ENCODE measurements around the gene FHIT. TPM values are rescaled to one million over a fixed set of nuclear protein-coding genes. Genes with fewer than 3 reads are reported as not detected.

Gene FHIT
- total RNA-seq, 1 experiment from 2014 or later = 3.6 TPM

- no peaks in the 10 kb centered on the region for H3K36me3 ChIP-seq (ENCODE audit: low read depth, low read length)
- no peak for DNase-seq
- ATAC-seq = no peak
- no peaks in the 10 kb centered on the region for H3K27me3 ChIP-seq (ENCODE audit: low read length)
- no peaks in the 10 kb centered on the region for H3K9me2 ChIP-seq (replicated peaks; ENCODE audit: low read length)
- no peaks in the 10 kb centered on the region for H3K4me1 ChIP-seq (ENCODE audit: insufficient read depth, low read length)
- H3K9ac ChIP-seq (ENCODE audit: low read length) = no peak overlapping the region
- H3K4me2 ChIP-seq (ENCODE audit: low read length) = no peak overlapping the region
- no peaks in the 10 kb centered on the region for H3F3A ChIP-seq (ENCODE audit: low read length, unreplicated experiment)
- no peak overlapping the region for H3K4me3 ChIP-seq (ENCODE audit: low read length)
- no TSS peak for BruUV-seq (replicated peaks)
- ChIA-PET CTCF (no interaction called here), POLR2A (ENCODE audit: unreplicated experiment) (no interaction called here)
- TF ChIP-seq, protein P1, sequence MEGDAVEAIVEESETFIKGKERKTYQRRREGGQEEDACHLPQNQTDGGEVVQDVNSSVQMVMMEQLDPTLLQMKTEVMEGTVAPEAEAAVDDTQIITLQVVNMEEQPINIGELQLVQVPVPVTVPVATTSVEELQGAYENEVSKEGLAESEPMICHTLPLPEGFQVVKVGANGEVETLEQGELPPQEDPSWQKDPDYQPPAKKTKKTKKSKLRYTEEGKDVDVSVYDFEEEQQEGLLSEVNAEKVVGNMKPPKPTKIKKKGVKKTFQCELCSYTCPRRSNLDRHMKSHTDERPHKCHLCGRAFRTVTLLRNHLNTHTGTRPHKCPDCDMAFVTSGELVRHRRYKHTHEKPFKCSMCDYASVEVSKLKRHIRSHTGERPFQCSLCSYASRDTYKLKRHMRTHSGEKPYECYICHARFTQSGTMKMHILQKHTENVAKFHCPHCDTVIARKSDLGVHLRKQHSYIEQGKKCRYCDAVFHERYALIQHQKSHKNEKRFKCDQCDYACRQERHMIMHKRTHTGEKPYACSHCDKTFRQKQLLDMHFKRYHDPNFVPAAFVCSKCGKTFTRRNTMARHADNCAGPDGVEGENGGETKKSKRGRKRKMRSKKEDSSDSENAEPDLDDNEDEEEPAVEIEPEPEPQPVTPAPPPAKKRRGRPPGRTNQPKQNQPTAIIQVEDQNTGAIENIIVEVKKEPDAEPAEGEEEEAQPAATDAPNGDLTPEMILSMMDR (conservative IDR thresholded peaks at IDR 0.05; ENCODE audit: low read depth, low read length) = no peak
- TF ChIP-seq EZH2phosphoT487 (IDR thresholded peaks at IDR 0.05; ENCODE audit: borderline replicate concordance, low read length) (no peak), EZH2 (IDR thresholded peaks at IDR 0.05; ENCODE audit: low read length, unreplicated experiment) (no peak)
- no peaks in the 10 kb centered on the region for H3K9me3 ChIP-seq (ENCODE audit: low read length)
- no peak overlapping the region for H3K27ac ChIP-seq (ENCODE audit: low read length)
- H3K79me2 ChIP-seq (ENCODE audit: low read length) = no peaks in the 10 kb centered on the region
- no peaks in the 10 kb centered on the region for H4K20me1 ChIP-seq (ENCODE audit: low read length)
- intact Hi-C loops (cut with micrococcal nuclease) = no loop called here
- H2AFZ ChIP-seq (ENCODE audit: low read length) = no peak overlapping the region
Observed at GRCh38 chr3:61077551-61077950, 173.7 kb downstream of the FHIT start.

DNA sequence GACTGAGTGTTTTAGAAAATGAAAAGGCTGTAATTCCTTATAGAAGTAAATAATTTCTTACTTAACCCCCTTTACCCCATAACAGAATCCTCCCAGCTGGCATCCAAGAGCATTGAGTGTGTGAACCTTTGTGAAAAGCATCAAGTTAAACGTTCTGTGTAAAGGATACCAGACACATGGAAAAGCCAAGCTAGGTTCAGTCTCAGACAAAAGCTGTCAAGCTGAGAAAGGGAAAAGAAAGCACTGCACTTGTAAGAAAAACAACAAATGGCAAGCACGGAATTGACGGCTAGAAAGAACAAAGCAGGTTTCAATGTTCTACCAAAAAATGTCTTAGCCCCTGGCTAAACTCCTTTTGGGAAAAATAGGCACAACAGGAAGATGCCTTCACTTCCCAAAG is 176.5 kb downstream of the FHIT start:
- Histone ChIP-seq H2AFZ (ENCODE audit: low read length) (no peak overlapping the region), H3K36me3 (ENCODE audit: low read depth, low read length) (no peaks in the 10 kb centered on the region), H3K9ac (ENCODE audit: low read length) (no peak overlapping the region), H3K9me2 (replicated peaks; ENCODE audit: low read length) (no peaks in the 10 kb centered on the region), H3K4me3 (ENCODE audit: low read length) (no peak overlapping the region), H3K79me2 (ENCODE audit: low read length) (no peaks in the 10 kb centered on the region), H3K27ac (ENCODE audit: low read length) (no peak overlapping the region), H3K9me3 (ENCODE audit: low read length) (no peaks in the 10 kb centered on the region), H3K4me2 (ENCODE audit: low read length) (no peak overlapping the region), H3K4me1 (ENCODE audit: insufficient read depth, low read length) (no peaks in the 10 kb centered on the region), H4K20me1 (ENCODE audit: low read length) (no peaks in the 10 kb centered on the region), H3F3A (ENCODE audit: low read length, unreplicated experiment) (no peaks in the 10 kb centered on the region), H3K27me3 (ENCODE audit: low read length) (no peaks in the 10 kb centered on the region)
- BruUV-seq (replicated peaks) = no TSS peak
- intact Hi-C loops (cut with micrococcal nuclease) = no loop called here
- TF ChIP-seq EZH2 (IDR thresholded peaks at IDR 0.05; ENCODE audit: low read length, unreplicated experiment) (no peak), EZH2phosphoT487 (IDR thresholded peaks at IDR 0.05; ENCODE audit: borderline replicate concordance, low read length) (no peak)
- TF ChIP-seq, protein P1 (conservative IDR thresholded peaks at IDR 0.05; ENCODE audit: low read depth, low read length) = no peak
- no peak for DNase-seq
- ChIA-PET POLR2A (ENCODE audit: unreplicated experiment) (no interaction called here), CTCF (no interaction called here)
- no peak for ATAC-seq

- no peaks in the 10 kb centered on the region for H3K36me3 ChIP-seq (ENCODE audit: low read depth, low read length)
- H3K4me3 ChIP-seq (ENCODE audit: low read length) = no peak overlapping the region
- H3K4me2 ChIP-seq (ENCODE audit: low read length) = no peak overlapping the region
- ChIA-PET POLR2A (ENCODE audit: unreplicated experiment) (no interaction called here), CTCF (no interaction called here)
- BruUV-seq (replicated peaks) = no TSS peak
- no peak for TF ChIP-seq EZH2phosphoT487 (IDR thresholded peaks at IDR 0.05; ENCODE audit: borderline replicate concordance, low read length)
- TF ChIP-seq, protein P1 (conservative IDR thresholded peaks at IDR 0.05; ENCODE audit: low read depth, low read length) = no peak
- TF ChIP-seq EZH2 (IDR thresholded peaks at IDR 0.05; ENCODE audit: low read length, unreplicated experiment) = no peak
- H3K79me2 ChIP-seq (ENCODE audit: low read length) = no peaks in the 10 kb centered on the region
- intact Hi-C loops (cut with micrococcal nuclease) = no loop called here
- H3K27ac ChIP-seq (ENCODE audit: low read length) = no peak overlapping the region
- DNase-seq (no peak), ATAC-seq (no peak)
- H3K4me1 ChIP-seq (ENCODE audit: insufficient read depth, low read length) = no peaks in the 10 kb centered on the region
- no peaks in the 10 kb centered on the region for H3F3A ChIP-seq (ENCODE audit: low read length, unreplicated experiment)
- no peaks in the 10 kb centered on the region for H4K20me1 ChIP-seq (ENCODE audit: low read length)
- no peaks in the 10 kb centered on the region for H3K9me3 ChIP-seq (ENCODE audit: low read length)
- no peaks in the 10 kb centered on the region for H3K27me3 ChIP-seq (ENCODE audit: low read length)
- no peak overlapping the region for H2AFZ ChIP-seq (ENCODE audit: low read length)
- H3K9ac ChIP-seq (ENCODE audit: low read length) = no peak overlapping the region
- no peaks in the 10 kb centered on the region for H3K9me2 ChIP-seq (replicated peaks; ENCODE audit: low read length)
Observed at GRCh38 chr3:61073566-61074165, 177.6 kb downstream of the FHIT start.

All from PC-3 (cell line).